Stimulated activated CD8-positive, alpha-beta memory T cell treated with anti-CD3 and anti-CD28 coated beads, Interleukin-7, amount 100 ng/mL, for 48 hours (primary cell): Measurements from ENCODE around the gene SYT7.

Experiments
- DNase-seq, 2 donors: peaks; one replicate each; pipeline ENCODE4 v3.0.0-alpha.2; 2020; ENCODE audit warnings: low read depth in 1 of 2; ENCODE audit errors: extremely low read depth in 1 of 2

The SYT7 gene

GRCh38 chr11:61503135-61503770, 77.6 kb downstream of the SYT7 start:
- DNase-seq = no peak

GRCh38 chr11:61502522-61502921, 78.4 kb downstream of the SYT7 start:
- DNase-seq = no peak

- no peak for DNase-seq
These were observed 80.9 kb downstream of the SYT7 start for GRCh38 chr11:61499816-61500491.

GRCh38 chr11:61498767-61499341, 82.0 kb downstream of the SYT7 start:
- DNase-seq = no peak

GRCh38 chr11:61497876-61498275, 83.0 kb downstream of the SYT7 start:
- no peak for DNase-seq

GRCh38 chr11:61497473-61497872, 83.4 kb downstream of the SYT7 start:
- no peak for DNase-seq

- no peak for DNase-seq
These were observed 84.1 kb downstream of the SYT7 start for GRCh38 chr11:61496602-61497400.

GRCh38 chr11:61495801-61496601, 84.9 kb downstream of the SYT7 start:
- DNase-seq = no peak

GRCh38 chr11:61494381-61494961, 86.4 kb downstream of the SYT7 start:
- no peak for DNase-seq

GRCh38 chr11:61491736-61492395, 89.0 kb downstream of the SYT7 start:
- no peak for DNase-seq

- DNase-seq = no peak
These were observed 90.8 kb downstream of the SYT7 start for GRCh38 chr11:61489833-61490721.

GRCh38 chr11:61488651-61489291, 92.1 kb downstream of the SYT7 start:
- no peak for DNase-seq

- no peak for DNase-seq
These were observed 93.4 kb downstream of the SYT7 start for GRCh38 chr11:61487342-61488025.

- DNase-seq = no peak
These were observed 94.1 kb downstream of the SYT7 start for GRCh38 chr11:61486779-61487178.

- DNase-seq = no peak
These were observed 94.8 kb downstream of the SYT7 start for GRCh38 chr11:61486011-61486620.

- DNase-seq = no peak
These were observed 95.8 kb downstream of the SYT7 start for GRCh38 chr11:61485080-61485479.

GRCh38 chr11:61484541-61484940, 96.3 kb downstream of the SYT7 start:
- no peak for DNase-seq
